ENCODE results near the gene GATAD2B. TPM values are rescaled to one million over a fixed set of nuclear protein-coding genes. Genes with fewer than 3 reads are reported as not detected.

GATAD2B gene
- total RNA-seq, 1 donor from 2014 or later = 70.2 TPM

DNA sequence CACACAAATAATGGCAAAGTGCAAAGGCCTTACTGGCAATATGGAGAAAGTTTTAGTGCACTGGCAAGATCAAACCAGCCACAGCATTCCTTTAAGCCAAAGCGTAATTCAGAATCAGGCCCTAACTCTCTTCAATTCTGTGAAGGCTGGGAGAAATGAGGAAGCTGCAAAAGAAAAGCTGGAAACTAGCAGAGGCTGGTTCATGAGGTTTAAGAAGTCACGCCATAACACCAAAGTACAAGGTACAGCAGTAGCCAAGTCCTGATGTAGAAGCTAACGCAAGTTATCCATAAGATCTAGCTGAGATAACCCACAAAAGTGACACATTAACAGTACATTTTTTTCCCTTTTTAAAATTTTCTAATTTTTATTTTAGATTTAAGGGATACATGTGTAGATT lies 90.5 kb downstream of the GATAD2B start:
- Mint-ChIP-seq H3K27me3 (ENCODE audit: low read depth) (no peaks in the 10 kb centered on the region), H3K27ac (no peak overlapping the region), H3K4me3 (ENCODE audit: low read depth) (no peak overlapping the region), H3K4me1 (ENCODE audit: low read depth) (peaks cover 3% of the 10 kb centered on the region), H3K36me3 (ENCODE audit: low read depth) (peaks cover 17% of the 10 kb centered on the region), H3K9me3 (no peaks in the 10 kb centered on the region)
- DNase-seq (ENCODE audit: low spot score) = no peak
- intact Hi-C loops (cut with micrococcal nuclease) = no loop called here

GRCh38 chr1:153831026-153831425 lies 91.7 kb downstream of the GATAD2B start:
- no peak for DNase-seq (ENCODE audit: low spot score)
- no peaks in the 10 kb centered on the region for H3K27me3 Mint-ChIP-seq (ENCODE audit: low read depth)
- no peak overlapping the region for H3K27ac Mint-ChIP-seq
- intact Hi-C loops (cut with micrococcal nuclease) = no loop called here
- H3K4me1 Mint-ChIP-seq (ENCODE audit: low read depth) = peaks cover 3% of the 10 kb centered on the region
- peaks cover 29% of the 10 kb centered on the region for H3K36me3 Mint-ChIP-seq (ENCODE audit: low read depth)
- H3K4me3 Mint-ChIP-seq (ENCODE audit: low read depth) = no peak overlapping the region
- no peaks in the 10 kb centered on the region for H3K9me3 Mint-ChIP-seq

- intact Hi-C loops (cut with micrococcal nuclease) = no loop called here
- Mint-ChIP-seq H3K9me3 (no peaks in the 10 kb centered on the region), H3K27me3 (ENCODE audit: low read depth) (no peaks in the 10 kb centered on the region), H3K4me1 (ENCODE audit: low read depth) (no peaks in the 10 kb centered on the region), H3K4me3 (ENCODE audit: low read depth) (no peak overlapping the region), H3K27ac (no peak overlapping the region), H3K36me3 (ENCODE audit: low read depth) (peaks cover 26% of the 10 kb centered on the region)
- DNase-seq (ENCODE audit: low spot score) = no peak
Observed at GRCh38 chr1:153827168-153827964, 95.4 kb downstream of the GATAD2B start.

DNA sequence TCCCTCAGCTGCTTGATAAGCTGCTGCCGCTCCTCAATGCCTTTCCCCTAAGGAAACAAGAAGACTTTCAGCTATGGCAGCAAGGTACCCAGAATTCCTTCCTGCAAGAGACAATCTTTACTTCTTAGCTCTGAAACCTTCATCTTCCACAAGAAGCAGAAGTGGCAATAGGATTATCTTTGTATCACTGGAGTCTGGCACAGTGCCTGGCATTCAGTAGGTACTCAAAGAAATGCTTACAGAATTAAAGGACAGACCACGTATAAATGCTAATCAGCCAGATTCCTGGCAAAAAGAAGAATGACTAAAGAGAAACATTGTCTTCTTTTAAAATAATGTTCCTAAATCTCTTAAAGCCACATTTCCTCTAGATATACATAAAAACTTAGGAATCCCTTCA lies 103.9 kb downstream of the GATAD2B start:
- Mint-ChIP-seq H3K27me3 (ENCODE audit: low read depth) (no peaks in the 10 kb centered on the region), H3K4me1 (ENCODE audit: low read depth) (no peaks in the 10 kb centered on the region), H3K9me3 (no peaks in the 10 kb centered on the region), H3K4me3 (ENCODE audit: low read depth) (no peak overlapping the region), H3K36me3 (ENCODE audit: low read depth) (peaks cover 42% of the 10 kb centered on the region), H3K27ac (no peak overlapping the region)
- intact Hi-C loops (cut with micrococcal nuclease) = loop anchor here (10.0 kb wide), 1 partner anchor 66 kb away; no protein-coding TSS in a partner anchor
- no peak for DNase-seq (ENCODE audit: low spot score)

GRCh38 chr1:153816283-153816889 lies 106.4 kb downstream of the GATAD2B start:
- H3K4me3 Mint-ChIP-seq (ENCODE audit: low read depth) = no peak overlapping the region
- no peaks in the 10 kb centered on the region for H3K27me3 Mint-ChIP-seq (ENCODE audit: low read depth)
- H3K4me1 Mint-ChIP-seq (ENCODE audit: low read depth) = no peaks in the 10 kb centered on the region
- intact Hi-C loops (cut with micrococcal nuclease) = loop anchor here (10.0 kb wide), 1 partner anchor 68 kb away; no protein-coding TSS in a partner anchor
- H3K9me3 Mint-ChIP-seq = no peaks in the 10 kb centered on the region
- peaks cover 60% of the 10 kb centered on the region for H3K36me3 Mint-ChIP-seq (ENCODE audit: low read depth)
- DNase-seq (ENCODE audit: low spot score) = no peak
- H3K27ac Mint-ChIP-seq = no peak overlapping the region

GRCh38 chr1:153805886-153806719 lies 116.7 kb downstream of the GATAD2B start:
- Mint-ChIP-seq H3K27ac (peak overlapping the region; percentile 77), H3K4me1 (ENCODE audit: low read depth) (peaks cover 24% of the 10 kb centered on the region), H3K4me3 (ENCODE audit: low read depth) (no peak overlapping the region), H3K27me3 (ENCODE audit: low read depth) (no peaks in the 10 kb centered on the region), H3K9me3 (no peaks in the 10 kb centered on the region), H3K36me3 (ENCODE audit: low read depth) (peaks cover 48% of the 10 kb centered on the region)
- DNase-seq (ENCODE audit: low spot score) = no peak
- intact Hi-C loops (cut with micrococcal nuclease) = loop anchor here (5.0 kb wide), 1 partner anchor 116 kb away; the partner anchor contains the start of gene GATAD2B

DNA sequence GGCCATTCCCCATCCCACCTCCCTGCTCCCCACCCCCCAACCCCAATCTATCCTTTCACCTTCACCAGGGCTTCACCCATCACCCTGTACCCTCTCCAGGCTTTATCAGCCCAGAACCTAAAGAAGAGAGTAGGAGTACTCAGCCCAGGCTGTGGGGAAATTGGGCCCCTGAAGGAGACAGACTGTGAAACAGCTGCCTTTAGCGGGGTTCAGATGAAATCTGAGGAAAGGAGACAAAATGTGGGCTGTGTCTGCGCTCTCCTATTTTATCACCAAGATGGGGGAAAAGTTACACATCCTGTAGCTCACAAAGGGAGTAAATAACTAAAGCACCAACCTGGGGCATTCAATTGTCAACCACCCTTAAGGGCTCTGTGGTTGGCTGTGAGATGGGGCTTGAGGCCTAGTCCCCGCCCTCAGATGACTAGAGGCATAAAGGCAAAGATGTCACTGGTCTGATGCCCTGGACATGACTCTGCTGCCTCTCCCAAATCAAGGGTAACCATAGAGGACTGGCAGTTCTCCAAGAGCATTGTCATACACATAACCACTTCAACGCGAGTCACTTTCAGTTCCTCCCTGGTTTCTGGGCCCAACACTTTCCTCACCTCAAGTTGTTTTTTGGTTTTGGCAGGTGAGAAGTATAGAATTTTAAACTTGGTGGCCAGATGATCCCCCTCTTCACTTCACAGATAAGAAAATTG lies 117.6 kb downstream of the GATAD2B start:
- intact Hi-C loops (cut with micrococcal nuclease) = loop anchor here (5.0 kb wide), 1 partner anchor 117 kb away; the partner anchor contains the start of gene GATAD2B
- H3K9me3 Mint-ChIP-seq = no peaks in the 10 kb centered on the region
- H3K4me1 Mint-ChIP-seq (ENCODE audit: low read depth) = peaks cover 24% of the 10 kb centered on the region
- H3K4me3 Mint-ChIP-seq (ENCODE audit: low read depth) = peak overlapping the region; percentile 24
- DNase-seq (ENCODE audit: low spot score) = peak; percentile 55
- H3K36me3 Mint-ChIP-seq (ENCODE audit: low read depth) = peaks cover 45% of the 10 kb centered on the region
- no peaks in the 10 kb centered on the region for H3K27me3 Mint-ChIP-seq (ENCODE audit: low read depth)
- peak overlapping the region; percentile 77 for H3K27ac Mint-ChIP-seq

GRCh38 chr1:153804112-153804511 lies 118.7 kb downstream of the GATAD2B start:
- Mint-ChIP-seq H3K4me1 (ENCODE audit: low read depth) (peaks cover 24% of the 10 kb centered on the region), H3K27me3 (ENCODE audit: low read depth) (no peaks in the 10 kb centered on the region), H3K4me3 (ENCODE audit: low read depth) (no peak overlapping the region), H3K36me3 (ENCODE audit: low read depth) (peaks cover 35% of the 10 kb centered on the region), H3K9me3 (no peaks in the 10 kb centered on the region), H3K27ac (peak overlapping the region; percentile 77)
- intact Hi-C loops (cut with micrococcal nuclease) = no loop called here
- no peak for DNase-seq (ENCODE audit: low spot score)

- intact Hi-C loops (cut with micrococcal nuclease) = no loop called here
Observed at GRCh38 chr1:153803470-153804056, 119.2 kb downstream of the GATAD2B start.

DNA sequence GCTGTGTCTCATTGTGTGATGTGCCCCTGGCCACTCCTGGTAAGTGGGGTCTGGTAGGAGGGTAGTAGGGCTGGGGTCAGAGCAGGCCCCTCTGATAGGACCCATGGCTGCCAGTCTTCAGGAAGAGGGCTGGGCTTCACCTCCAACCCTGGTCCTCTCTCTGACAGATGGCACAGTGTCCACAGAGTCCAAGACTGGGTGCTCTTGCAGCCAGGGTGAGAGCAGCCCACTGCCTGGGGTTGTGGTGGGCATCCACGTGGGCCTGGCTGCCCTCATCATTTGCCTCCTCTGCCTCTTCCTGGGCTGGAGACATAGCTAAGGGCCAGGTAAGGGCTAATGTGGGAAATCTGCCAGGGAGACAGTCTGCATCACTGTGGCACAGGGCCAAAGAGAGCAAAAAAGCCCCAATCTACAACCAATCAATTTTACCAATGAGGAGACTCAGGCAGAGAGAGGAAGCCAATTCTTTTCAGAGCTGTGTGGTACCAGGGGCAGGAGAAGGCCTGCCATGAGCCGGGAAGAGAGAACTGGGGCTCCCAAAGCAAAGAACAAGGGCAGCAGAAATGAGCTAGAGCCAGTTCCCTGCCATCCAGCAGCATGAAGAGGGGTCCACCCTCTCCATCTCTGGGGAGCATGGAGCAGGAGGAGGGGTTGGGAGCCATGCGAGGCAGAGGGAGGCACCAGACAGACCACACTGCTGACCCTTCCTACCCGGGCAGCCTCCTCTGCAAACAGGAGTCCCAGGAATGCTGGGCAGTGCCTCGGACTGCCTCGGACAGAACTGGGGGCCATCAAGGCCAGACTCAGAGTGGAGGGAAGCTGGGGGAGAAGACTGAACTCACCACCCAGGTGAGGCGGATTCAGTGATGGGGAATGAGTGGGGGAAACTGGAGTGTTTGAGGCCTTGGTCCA lies 120.7 kb downstream of the GATAD2B start:
- intact Hi-C loops (cut with micrococcal nuclease) = no loop called here
- Mint-ChIP-seq H3K4me1 (ENCODE audit: low read depth) (peaks cover 26% of the 10 kb centered on the region), H3K9me3 (no peaks in the 10 kb centered on the region), H3K36me3 (ENCODE audit: low read depth) (peaks cover 22% of the 10 kb centered on the region), H3K4me3 (ENCODE audit: low read depth) (no peak overlapping the region), H3K27me3 (ENCODE audit: low read depth) (no peaks in the 10 kb centered on the region), H3K27ac (no peak overlapping the region)
- no peak for DNase-seq (ENCODE audit: low spot score)

More at GRCh38 chr1:153803470-153804056, 119.2 kb downstream of the GATAD2B start:
- Mint-ChIP-seq H3K9me3 (no peaks in the 10 kb centered on the region), H3K36me3 (ENCODE audit: low read depth) (peaks cover 29% of the 10 kb centered on the region), H3K27ac (peak overlapping the region; percentile 77), H3K4me1 (ENCODE audit: low read depth) (peaks cover 24% of the 10 kb centered on the region), H3K27me3 (ENCODE audit: low read depth) (no peaks in the 10 kb centered on the region), H3K4me3 (ENCODE audit: low read depth) (no peak overlapping the region)
- DNase-seq (ENCODE audit: low spot score) = no peak

DNA sequence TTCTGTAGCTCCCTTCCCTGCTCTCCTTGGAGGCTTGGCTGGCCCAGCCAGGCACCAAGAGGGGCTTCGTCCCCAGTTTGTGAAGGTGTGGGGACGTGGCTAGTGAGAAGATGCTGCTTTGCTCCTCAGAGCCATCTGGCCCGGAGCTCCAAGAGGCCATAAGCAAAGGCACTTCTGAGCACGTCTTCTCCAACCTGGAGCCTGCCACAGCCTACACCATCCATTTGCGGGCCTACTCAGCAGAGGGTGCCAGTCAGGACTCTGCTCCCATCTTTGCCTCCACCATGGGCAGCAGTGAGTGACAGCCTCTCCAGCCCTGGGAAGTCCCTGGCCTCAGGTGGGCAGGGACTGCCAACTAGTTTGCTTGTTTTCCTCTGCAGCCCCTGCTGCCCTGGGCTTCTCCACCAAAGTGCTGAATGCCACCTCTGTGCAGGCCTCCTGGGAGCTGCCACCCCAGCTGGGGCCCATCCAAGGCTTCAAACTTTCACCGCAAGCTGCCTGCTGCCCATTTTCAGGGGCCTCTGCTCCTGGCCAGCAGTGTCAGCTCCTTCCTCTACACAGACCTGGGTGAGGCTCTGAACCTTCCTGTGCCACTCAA lies 121.6 kb downstream of the GATAD2B start:
- Mint-ChIP-seq H3K36me3 (ENCODE audit: low read depth) (peaks cover 20% of the 10 kb centered on the region), H3K4me3 (ENCODE audit: low read depth) (no peak overlapping the region), H3K4me1 (ENCODE audit: low read depth) (peaks cover 26% of the 10 kb centered on the region), H3K27ac (no peak overlapping the region), H3K9me3 (no peaks in the 10 kb centered on the region), H3K27me3 (ENCODE audit: low read depth) (no peaks in the 10 kb centered on the region)
- intact Hi-C loops (cut with micrococcal nuclease) = no loop called here
- no peak for DNase-seq (ENCODE audit: low spot score)
